Motor neuron (in vitro differentiated cells): ENCODE data around the gene SLC4A1. TPM values are rescaled to one million over a fixed set of nuclear protein-coding genes. Genes with fewer than 3 reads are reported as not detected.

Source experiments
- ATAC-seq, 8 experiments: fragments of 200-7000 bp; cut with Tn5 transposase; replicated peaks in 6 of 8; 2 replicates each; pipeline ENCODE4 v1.8.0; 2021; ENCODE audit warnings: mild to moderate bottlenecking in 8 of 8, moderate library complexity in 8 of 8
- H3K27ac ChIP-seq, 2 donors: fragments of 250-450 bp; sonication (Bioruptor Pico); 2 replicates each; pipeline ENCODE4 v1.9.0; 2021; ENCODE audit warnings: antibody characterized with exemption in 2 of 2, mild to moderate bottlenecking in 2 of 2, moderate library complexity in 1 of 2
- H3K4me1 ChIP-seq, 2 donors: fragments of 250-450 bp; sonication (Bioruptor Pico); replicated peaks in 1 of 2; 2 replicates each; pipeline ENCODE4 v1.6.1; 2021; ENCODE audit warnings: antibody characterized with exemption in 2 of 2, mild to moderate bottlenecking in 2 of 2, moderate library complexity in 1 of 2
- H3K4me3 ChIP-seq, 5 donors: fragments of 250-450 bp; sonication (Bioruptor Pico); 2 replicates each; pipeline ENCODE4 v1.9.0; 2021; ENCODE audit warnings: antibody characterized with exemption in 5 of 5, mild to moderate bottlenecking in 5 of 5, moderate library complexity in 4 of 5
- WGBS, 10 experiments: fragments of 450-650 bp; shearing (Covaris generic); methylation state at CpG; one replicate each; pipeline ENCODE4 v1.0.0; 2022; 5-methylcytosine and 5-hydroxymethylcytosine counted together
- in situ Hi-C, 9 experiments: fragments of 400-800 bp; cut with MboI; loops; one replicate each; pipeline ENCODE4 v1.15.0; 2021; ENCODE audit warnings: low sequenced_read_pairs in 9 of 9, low pct_unique_long_range_greater_than_20kb in 2 of 9; ENCODE audit not compliant: unreplicated experiment in 9 of 9
- total RNA-seq, 8 experiments: library from RNA; unstranded; fragments of 300-600 nt; gene quantifications; 2 replicates each; pipeline versions ENCODE4 v1.2.3 to v1.2.4, GENCODE V29; 2022

The SLC4A1 gene
- total RNA-seq, 8 experiments from 2014 or later, result 0.05 to 0.62 (median 0.10) TPM; not detected in 1

GRCh38 chr17:44221084-44221861 is 46.7 kb downstream of the SLC4A1 start:
- WGBS, 10 experiments, result 0 to 3% (median 0%) methylated on average over 4 to 17 of the region's 54 CpGs; no CpG with 5 or more reads in 2 of the 10 experiments
- peaks cover 15 to 17% of the 10 kb centered on the region in 2 donors for H3K4me1 ChIP-seq
- H3K27ac ChIP-seq, result peak overlapping the region; percentile 92 to 97
- H3K4me3 ChIP-seq, result peak overlapping the region; percentile 60 to 97 (median 86)
- in situ Hi-C loops, result loop anchor here in 6 of 9 experiments (10.0 to 25.0 kb wide), 4 partner anchors 84 to 116 kb away; partner anchors contain the start of genes GRN (in 3 of the 6), RUNDC3A (in 1 of the 6) and SLC25A39 (in 1 of the 6)
- peak; percentile 13 to 53 (median 28) for ATAC-seq

GRCh38 chr17:44220213-44221083 is 47.5 kb downstream of the SLC4A1 start:
- peak; percentile 3 to 27 (median 20) for ATAC-seq
- Histone ChIP-seq H3K4me3 (peak overlapping the region; percentile 60 to 97 (median 86)), H3K27ac (peak overlapping the region; percentile 92 to 97), H3K4me1 (peaks cover 15 to 17% of the 10 kb centered on the region in 2 donors)
- in situ Hi-C loops, result loop anchor here in 6 of 9 experiments (10.0 to 25.0 kb wide), 4 partner anchors 84 to 117 kb away; partner anchors contain the start of genes GRN (in 3 of the 6), RUNDC3A (in 1 of the 6) and SLC25A39 (in 1 of the 6)
- WGBS, 10 experiments, result 0 to 3% (median 1%) methylated on average over 8 to 22 of the region's 108 CpGs; no CpG with 5 or more reads in 6 of the 10 experiments

- Histone ChIP-seq H3K4me3 (peak within 1 kb of the TSS; percentile 60 to 97 (median 86)), H3K4me1 (peaks cover 15 to 17% of the 10 kb centered on the region in 2 donors), H3K27ac (peak within 1 kb of the TSS; percentile 92 to 97)
- no CpG with 5 or more reads among the region's 76 CpGs for WGBS, 10 experiments
- ATAC-seq, result peak in 6 of 8 experiments; percentile 0 to 36 (median 24)
- in situ Hi-C loops, result loop anchor here (10.0 to 25.0 kb wide), 4 partner anchors 85 to 118 kb away; partner anchors contain the start of genes SLC25A39 (in 4 of the 9), GRN (in 3 of the 9) and RUNDC3A (in 1 of the 9)
Observed at GRCh38 chr17:44219616-44220212, 48.2 kb downstream of the SLC4A1 start, which contains the start of gene UBTF. Gene UBTF, minus strand, starts transcription at chr17:44219675. Its CDS starts 1,446 bp downstream, at chr17:44218229.

GRCh38 chr17:44219108-44219615 is 48.8 kb downstream of the SLC4A1 start:
- ATAC-seq, result peak; percentile 24 to 50 (median 33)
- WGBS, 10 experiments, result no CpG with 5 or more reads among the region's 73 CpGs
- H3K4me3 ChIP-seq, result peak overlapping the region; percentile 60 to 97 (median 86)
- H3K27ac ChIP-seq, result peak overlapping the region; percentile 92 to 97
- peaks cover 15 to 17% of the 10 kb centered on the region in 2 donors for H3K4me1 ChIP-seq
- in situ Hi-C loops, result loop anchor here in 6 of 9 experiments (10.0 to 25.0 kb wide), 2 partner anchors 106 to 118 kb away; partner anchors contain the start of genes GRN (in 3 of the 6) and SLC25A39 (in 3 of the 6)

- in situ Hi-C loops, result loop anchor here in 6 of 9 experiments (10.0 to 25.0 kb wide), 2 partner anchors 106 to 119 kb away; partner anchors contain the start of genes GRN (in 3 of the 6) and SLC25A39 (in 3 of the 6)
- H3K4me1 ChIP-seq, result peaks cover 15 to 17% of the 10 kb centered on the region in 2 donors
- ATAC-seq, result peak; percentile 12 to 62 (median 44)
- no CpG with 5 or more reads among the region's 89 CpGs for WGBS, 10 experiments
- peak overlapping the region; percentile 92 to 97 for H3K27ac ChIP-seq
- H3K4me3 ChIP-seq, result peak overlapping the region; percentile 60 to 97 (median 86)
Observed at GRCh38 chr17:44218344-44219107, 49.4 kb downstream of the SLC4A1 start.

GRCh38 chr17:44217738-44218343 is 50.1 kb downstream of the SLC4A1 start:
- in situ Hi-C loops, result loop anchor here in 6 of 9 experiments (10.0 to 25.0 kb wide), 2 partner anchors 107 to 119 kb away; partner anchors contain the start of genes GRN (in 3 of the 6) and SLC25A39 (in 3 of the 6)
- H3K4me3 ChIP-seq, result peak overlapping the region; percentile 60 to 97 (median 86)
- peaks cover 11 to 14% of the 10 kb centered on the region in 2 donors for H3K4me1 ChIP-seq
- ATAC-seq, result no peak
- peak overlapping the region; percentile 52 to 97 for H3K27ac ChIP-seq
- 0% methylated on average over 1 to 4 of the region's 10 CpGs; no CpG with 5 or more reads in 8 of the 10 experiments for WGBS, 10 experiments

GRCh38 chr17:44216694-44217093 is 51.2 kb downstream of the SLC4A1 start:
- Histone ChIP-seq H3K4me3 (peak overlapping the region in 1 of 5 donors; percentile 97), H3K4me1 (peaks cover 8 to 18% of the 10 kb centered on the region in 2 donors), H3K27ac (no peak overlapping the region)
- no peak for ATAC-seq
- in situ Hi-C loops, result loop anchor here in 6 of 9 experiments (10.0 to 25.0 kb wide), 2 partner anchors 108 to 121 kb away; partner anchors contain the start of genes GRN (in 3 of the 6) and SLC25A39 (in 3 of the 6)
- 0 to 100% (median 80%) methylated on average over 1 to 4 of the region's 5 CpGs; no CpG with 5 or more reads in 2 of the 10 experiments for WGBS, 10 experiments

GRCh38 chr17:44216173-44216572 is 51.8 kb downstream of the SLC4A1 start:
- Histone ChIP-seq H3K4me1 (peaks cover 8 to 22% of the 10 kb centered on the region in 2 donors), H3K4me3 (no peak overlapping the region), H3K27ac (no peak overlapping the region)
- no peak for ATAC-seq
- in situ Hi-C loops, result loop anchor here in 6 of 9 experiments (10.0 to 25.0 kb wide), 2 partner anchors 109 to 121 kb away; partner anchors contain the start of genes GRN (in 3 of the 6) and SLC25A39 (in 3 of the 6)
- WGBS, 10 experiments, result 86 to 100% (median 100%) methylated on average over 1 to 5 of the region's 5 CpGs; no CpG with 5 or more reads in 2 of the 10 experiments

GRCh38 chr17:44214896-44215295 is 53.0 kb downstream of the SLC4A1 start:
- H3K27ac ChIP-seq, result no peak overlapping the region
- 88 to 100% (median 96%) methylated on average over 1 to 5 of the region's 6 CpGs; no CpG with 5 or more reads in 4 of the 10 experiments for WGBS, 10 experiments
- no peak for ATAC-seq
- no peak overlapping the region for H3K4me3 ChIP-seq
- H3K4me1 ChIP-seq, result peaks cover 15 to 25% of the 10 kb centered on the region in 2 donors
- in situ Hi-C loops, result loop anchor here in 6 of 9 experiments (10.0 to 25.0 kb wide), 2 partner anchors 110 to 122 kb away; partner anchors contain the start of genes GRN (in 3 of the 6) and SLC25A39 (in 3 of the 6)

GRCh38 chr17:44214230-44214494 is 53.8 kb downstream of the SLC4A1 start:
- no peak for ATAC-seq

More at GRCh38 chr17:44214230-44214494, 53.8 kb downstream of the SLC4A1 start:
- peaks cover 15 to 25% of the 10 kb centered on the region in 2 donors for H3K4me1 ChIP-seq
- no peak overlapping the region for H3K27ac ChIP-seq
- in situ Hi-C loops, result loop anchor here in 6 of 9 experiments (10.0 to 25.0 kb wide), 2 partner anchors 111 to 123 kb away; partner anchors contain the start of genes GRN (in 3 of the 6) and SLC25A39 (in 3 of the 6)
- 80% methylated on average over 1 of the region's 1 CpG; no CpG with 5 or more reads in 9 of the 10 experiments for WGBS, 10 experiments
- no peak overlapping the region for H3K4me3 ChIP-seq
